WI38 (cell line): Measurements from ENCODE around the gene APH1A.
"Not testable (repeated sequence)": the region's sequence is repeated elsewhere in the genome, so short reads cannot be mapped to it uniquely, and the experiment has no call there.

Experiments
- H3K4me3 ChIP-seq: 2 replicates; pipeline ENCODE4 v1.5.1; 2011; ENCODE audit warnings: low read depth, mild to moderate bottlenecking, control low read depth, low read length
- TF ChIP-seq, protein P1 (sequence below): IDR thresholded peaks from 2 replicates; pipeline ENCODE4 v1.5.1; 2012; ENCODE audit warnings: low read depth, mild to moderate bottlenecking, control low read depth, low read length

APH1A gene

GRCh38 chr1:150237746-150238145 is 31.1 kb downstream of the APH1A start:
- TF ChIP-seq, protein P1, sequence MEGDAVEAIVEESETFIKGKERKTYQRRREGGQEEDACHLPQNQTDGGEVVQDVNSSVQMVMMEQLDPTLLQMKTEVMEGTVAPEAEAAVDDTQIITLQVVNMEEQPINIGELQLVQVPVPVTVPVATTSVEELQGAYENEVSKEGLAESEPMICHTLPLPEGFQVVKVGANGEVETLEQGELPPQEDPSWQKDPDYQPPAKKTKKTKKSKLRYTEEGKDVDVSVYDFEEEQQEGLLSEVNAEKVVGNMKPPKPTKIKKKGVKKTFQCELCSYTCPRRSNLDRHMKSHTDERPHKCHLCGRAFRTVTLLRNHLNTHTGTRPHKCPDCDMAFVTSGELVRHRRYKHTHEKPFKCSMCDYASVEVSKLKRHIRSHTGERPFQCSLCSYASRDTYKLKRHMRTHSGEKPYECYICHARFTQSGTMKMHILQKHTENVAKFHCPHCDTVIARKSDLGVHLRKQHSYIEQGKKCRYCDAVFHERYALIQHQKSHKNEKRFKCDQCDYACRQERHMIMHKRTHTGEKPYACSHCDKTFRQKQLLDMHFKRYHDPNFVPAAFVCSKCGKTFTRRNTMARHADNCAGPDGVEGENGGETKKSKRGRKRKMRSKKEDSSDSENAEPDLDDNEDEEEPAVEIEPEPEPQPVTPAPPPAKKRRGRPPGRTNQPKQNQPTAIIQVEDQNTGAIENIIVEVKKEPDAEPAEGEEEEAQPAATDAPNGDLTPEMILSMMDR = no peak
- H3K4me3 ChIP-seq = no peak overlapping the region

GRCh38 chr1:150237176-150237575 is 31.6 kb downstream of the APH1A start:
- H3K4me3 ChIP-seq = not testable (repeated sequence)

GRCh38 chr1:150236614-150237100 is 32.2 kb downstream of the APH1A start:
- TF ChIP-seq, protein P1 = no peak
- peak overlapping the region; percentile 76 for H3K4me3 ChIP-seq

DNA sequence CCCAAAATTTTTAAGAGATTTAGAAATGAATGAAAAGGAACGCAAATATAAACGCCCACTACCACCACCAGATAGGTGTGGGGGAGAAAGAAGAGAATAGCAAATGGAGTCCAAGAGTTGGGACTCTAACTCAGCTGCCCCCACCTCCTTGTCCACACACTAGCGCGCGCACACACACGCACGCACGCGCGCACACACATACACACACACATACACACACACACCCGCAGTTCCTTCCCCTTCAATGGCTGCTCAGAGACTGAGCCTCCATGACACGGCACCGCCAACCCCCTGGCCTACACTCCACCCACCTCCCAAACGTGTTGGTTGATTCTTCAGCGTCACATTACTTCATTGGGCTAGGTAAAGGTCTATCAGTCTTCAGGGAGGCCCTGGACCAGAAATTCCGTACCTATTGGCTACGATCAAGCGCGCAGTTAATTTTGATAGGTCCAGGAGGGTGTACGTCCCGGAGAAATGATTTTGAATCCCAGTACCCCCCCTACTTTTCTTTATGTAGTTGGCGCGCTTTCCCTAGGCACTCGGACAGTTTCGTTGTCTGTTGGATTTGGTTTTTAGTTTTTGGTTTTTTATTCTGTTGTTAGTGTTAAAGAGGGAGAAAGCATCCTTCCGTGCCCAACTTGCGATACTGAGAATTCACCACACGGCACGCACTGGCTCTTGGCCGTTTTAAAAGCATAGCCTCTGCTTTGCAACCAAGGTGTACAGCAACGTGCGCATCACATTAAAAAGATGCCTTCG is 32.8 kb downstream of the APH1A start, which contains the start of gene ANP32E:
Gene ANP32E, minus strand, starts transcription at position 261 of the 762 bp plus-strand sequence. CDS start 326 bp downstream, outside the sequence.
- TF ChIP-seq, protein P1 = no peak
- peak within 1 kb of the TSS; percentile 76 for H3K4me3 ChIP-seq

DNA sequence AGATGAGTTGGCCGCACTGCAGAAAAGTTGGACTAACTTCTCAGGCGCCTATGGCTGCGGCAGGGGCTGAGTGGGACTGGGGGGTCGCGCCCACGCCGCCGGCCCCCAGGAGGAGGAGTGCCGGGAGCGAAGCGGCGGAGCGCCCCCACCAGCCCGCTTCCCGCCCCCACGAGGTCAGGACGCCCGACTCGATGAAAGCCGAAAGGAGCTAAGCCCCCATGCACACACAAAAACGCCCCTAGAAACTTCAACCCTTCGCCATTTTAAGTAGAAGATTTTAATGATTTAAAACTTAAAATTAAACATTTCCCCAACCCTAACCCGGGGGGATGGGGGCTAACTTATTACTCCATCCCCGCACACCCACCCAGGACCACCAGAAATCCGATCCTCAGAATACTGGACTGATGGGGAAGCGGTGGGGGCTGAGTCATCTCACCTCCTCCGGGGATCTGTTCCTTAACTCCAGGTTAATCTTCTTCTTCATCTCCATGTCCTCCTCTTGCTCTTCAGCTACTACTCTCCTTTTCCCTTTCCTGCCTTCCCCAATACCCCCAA is 33.4 kb downstream of the APH1A start:
- H3K4me3 ChIP-seq = peak overlapping the region; percentile 76
- TF ChIP-seq, protein P1 = no peak

DNA sequence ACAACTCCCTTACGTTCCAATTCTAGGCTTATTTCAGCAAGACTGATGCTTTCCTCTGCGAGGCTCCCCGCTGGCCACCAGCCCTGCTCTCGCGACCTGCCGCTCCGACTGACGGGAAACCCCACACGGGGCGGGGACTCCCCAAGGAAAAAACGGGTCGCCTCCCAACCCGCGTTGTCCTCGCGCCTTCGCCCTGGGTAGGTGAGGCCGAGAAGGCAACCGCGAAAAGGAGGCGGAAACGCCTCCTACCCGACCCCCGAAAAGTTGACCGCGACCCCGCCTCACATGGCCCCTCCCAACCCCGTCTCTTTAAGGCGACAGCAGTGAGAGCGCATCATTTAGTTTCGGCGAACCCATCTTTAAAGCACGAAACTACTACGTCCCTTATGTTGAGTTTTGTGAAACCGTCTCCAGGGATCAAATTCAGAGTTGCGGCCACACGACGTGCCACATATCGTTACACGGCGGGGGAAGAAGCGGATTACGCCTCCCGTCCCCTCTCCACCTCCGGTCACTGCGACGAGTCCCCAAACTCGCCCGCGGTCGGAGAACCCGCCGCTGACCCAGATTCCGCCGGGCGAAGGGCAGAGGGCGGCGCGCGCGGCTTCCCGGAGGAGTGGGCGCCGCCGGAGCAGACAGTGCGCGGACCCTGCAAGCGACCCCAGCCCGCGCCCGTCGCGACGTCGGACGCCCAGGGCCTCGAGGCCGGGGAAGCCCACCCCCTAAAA is 34.1 kb downstream of the APH1A start:
- H3K4me3 ChIP-seq = peak overlapping the region; percentile 76
- TF ChIP-seq, protein P1 = no peak

DNA sequence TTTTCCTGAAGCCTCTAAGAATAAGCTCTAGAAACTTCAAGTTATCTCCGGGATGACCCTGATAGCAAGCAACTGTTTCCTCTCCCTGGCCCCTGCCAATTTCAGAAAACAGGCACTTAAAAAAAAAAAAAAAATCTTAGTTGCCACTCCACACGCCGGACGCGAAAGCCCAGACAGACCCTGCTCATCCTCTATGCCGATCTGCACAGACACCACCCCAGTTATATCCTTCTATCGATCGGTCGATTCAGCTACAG is 34.6 kb downstream of the APH1A start:
- TF ChIP-seq, protein P1 = no peak

More for the DNA sequence above, 34.6 kb downstream of the APH1A start:
- peak overlapping the region; percentile 76 for H3K4me3 ChIP-seq
